ENCODE results near the gene ST6GAL1.

Gene ST6GAL1

DNA sequence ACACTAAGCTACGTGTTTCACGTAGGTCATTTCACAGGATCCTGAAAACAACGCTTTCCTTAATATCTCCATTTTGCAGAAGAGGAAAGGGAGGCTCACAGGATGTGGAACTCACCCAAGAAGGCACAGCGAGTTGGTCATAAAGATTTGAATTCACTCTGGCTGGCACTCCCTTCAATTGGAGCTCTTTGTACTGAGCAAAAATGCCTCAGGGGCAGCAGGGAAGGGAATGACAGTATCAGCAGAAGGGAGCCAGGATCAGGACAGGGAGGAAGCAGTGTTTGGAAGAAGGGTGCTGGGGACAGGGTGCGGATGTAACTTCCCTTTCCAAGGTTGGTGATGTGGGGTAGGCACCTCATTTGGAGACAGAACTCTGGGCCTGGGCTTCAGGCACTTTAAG, 1.1 kb upstream of the ST6GAL1 start:
- TF ChIP-seq, protein P1, sequence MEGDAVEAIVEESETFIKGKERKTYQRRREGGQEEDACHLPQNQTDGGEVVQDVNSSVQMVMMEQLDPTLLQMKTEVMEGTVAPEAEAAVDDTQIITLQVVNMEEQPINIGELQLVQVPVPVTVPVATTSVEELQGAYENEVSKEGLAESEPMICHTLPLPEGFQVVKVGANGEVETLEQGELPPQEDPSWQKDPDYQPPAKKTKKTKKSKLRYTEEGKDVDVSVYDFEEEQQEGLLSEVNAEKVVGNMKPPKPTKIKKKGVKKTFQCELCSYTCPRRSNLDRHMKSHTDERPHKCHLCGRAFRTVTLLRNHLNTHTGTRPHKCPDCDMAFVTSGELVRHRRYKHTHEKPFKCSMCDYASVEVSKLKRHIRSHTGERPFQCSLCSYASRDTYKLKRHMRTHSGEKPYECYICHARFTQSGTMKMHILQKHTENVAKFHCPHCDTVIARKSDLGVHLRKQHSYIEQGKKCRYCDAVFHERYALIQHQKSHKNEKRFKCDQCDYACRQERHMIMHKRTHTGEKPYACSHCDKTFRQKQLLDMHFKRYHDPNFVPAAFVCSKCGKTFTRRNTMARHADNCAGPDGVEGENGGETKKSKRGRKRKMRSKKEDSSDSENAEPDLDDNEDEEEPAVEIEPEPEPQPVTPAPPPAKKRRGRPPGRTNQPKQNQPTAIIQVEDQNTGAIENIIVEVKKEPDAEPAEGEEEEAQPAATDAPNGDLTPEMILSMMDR (IDR thresholded peaks at IDR 0.05; ENCODE audit: low read depth, low read length, missing control alignments) = no peak
- no peak for DNase-seq (ENCODE audit: low read depth)
- H3K4me3 ChIP-seq (ENCODE audit: low read depth, low read length) = no peak overlapping the region

DNA sequence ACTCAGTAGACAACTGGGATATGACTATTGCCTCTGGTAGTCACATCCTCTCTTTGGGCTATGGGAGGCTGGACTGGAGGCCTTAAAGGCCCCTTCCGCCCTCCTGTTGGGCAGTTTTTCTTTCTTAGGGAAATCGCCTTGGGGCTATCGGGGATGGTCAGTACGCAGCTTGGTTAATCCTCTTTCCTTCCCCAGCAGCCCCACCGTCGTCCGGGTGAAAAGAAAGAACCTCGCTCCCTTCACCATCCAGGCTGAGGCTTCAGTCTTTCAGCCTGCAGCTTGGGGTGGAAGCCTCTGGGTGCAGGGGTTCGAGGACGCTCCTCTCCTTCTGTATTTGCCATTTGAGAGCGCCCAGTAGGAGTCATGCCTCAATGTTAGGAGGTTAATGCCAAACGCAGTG, 641 bp upstream of the ST6GAL1 start:
- TF ChIP-seq, protein P1 (IDR thresholded peaks at IDR 0.05; ENCODE audit: low read depth, low read length, missing control alignments) = no peak
- no peak for DNase-seq (ENCODE audit: low read depth)
- H3K4me3 ChIP-seq (ENCODE audit: low read depth, low read length) = peak overlapping the region; percentile 71

DNA sequence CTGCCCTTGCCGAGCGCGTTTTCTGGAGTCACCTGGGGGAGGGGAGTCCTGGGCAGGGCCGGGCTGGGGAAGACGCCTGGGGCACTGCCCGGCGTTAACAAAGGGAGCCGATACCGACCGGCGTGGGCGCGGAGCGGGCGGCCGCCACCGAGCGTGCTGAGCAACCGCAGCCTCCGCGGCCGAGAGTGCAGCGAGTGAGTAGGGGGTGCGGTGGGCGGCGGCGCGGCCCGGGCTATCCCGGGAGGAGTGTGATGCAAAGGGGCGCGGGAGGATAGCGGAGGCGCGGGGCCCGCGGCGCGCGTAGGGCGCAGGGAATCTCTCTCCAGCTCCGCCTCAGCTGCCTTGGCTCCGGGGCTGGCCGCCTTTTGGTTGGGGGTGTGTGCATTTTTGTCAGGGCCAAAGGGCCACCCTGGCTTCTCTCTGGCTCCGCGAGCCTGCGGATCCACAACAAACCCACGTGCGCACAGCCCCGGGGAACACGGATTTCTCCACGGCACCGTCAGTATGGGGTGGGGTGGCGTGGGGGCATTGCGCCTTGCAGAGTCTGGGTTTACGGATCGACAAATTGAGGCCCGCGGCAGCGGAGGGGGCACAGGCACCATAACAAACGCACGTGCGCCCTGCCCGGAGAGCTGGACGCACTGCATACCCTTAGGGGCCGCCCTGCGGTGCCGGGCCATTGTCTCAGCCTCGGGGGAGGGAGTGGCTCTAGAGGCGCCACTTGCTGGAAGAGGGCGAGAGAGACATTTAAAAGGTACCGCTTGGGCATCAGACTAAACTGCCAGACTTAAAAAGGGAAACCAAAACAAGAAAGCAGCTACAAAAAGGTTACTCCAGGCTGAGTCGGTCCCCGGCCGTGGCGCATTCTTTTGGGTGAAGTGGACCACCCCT, 560 bp downstream of the ST6GAL1 start:
- peak overlapping the region; percentile 71 for H3K4me3 ChIP-seq (ENCODE audit: low read depth, low read length)
- TF ChIP-seq, protein P1 (IDR thresholded peaks at IDR 0.05; ENCODE audit: low read depth, low read length, missing control alignments) = peak; percentile 30
- DNase-seq (ENCODE audit: low read depth) = peak; percentile 72

DNA sequence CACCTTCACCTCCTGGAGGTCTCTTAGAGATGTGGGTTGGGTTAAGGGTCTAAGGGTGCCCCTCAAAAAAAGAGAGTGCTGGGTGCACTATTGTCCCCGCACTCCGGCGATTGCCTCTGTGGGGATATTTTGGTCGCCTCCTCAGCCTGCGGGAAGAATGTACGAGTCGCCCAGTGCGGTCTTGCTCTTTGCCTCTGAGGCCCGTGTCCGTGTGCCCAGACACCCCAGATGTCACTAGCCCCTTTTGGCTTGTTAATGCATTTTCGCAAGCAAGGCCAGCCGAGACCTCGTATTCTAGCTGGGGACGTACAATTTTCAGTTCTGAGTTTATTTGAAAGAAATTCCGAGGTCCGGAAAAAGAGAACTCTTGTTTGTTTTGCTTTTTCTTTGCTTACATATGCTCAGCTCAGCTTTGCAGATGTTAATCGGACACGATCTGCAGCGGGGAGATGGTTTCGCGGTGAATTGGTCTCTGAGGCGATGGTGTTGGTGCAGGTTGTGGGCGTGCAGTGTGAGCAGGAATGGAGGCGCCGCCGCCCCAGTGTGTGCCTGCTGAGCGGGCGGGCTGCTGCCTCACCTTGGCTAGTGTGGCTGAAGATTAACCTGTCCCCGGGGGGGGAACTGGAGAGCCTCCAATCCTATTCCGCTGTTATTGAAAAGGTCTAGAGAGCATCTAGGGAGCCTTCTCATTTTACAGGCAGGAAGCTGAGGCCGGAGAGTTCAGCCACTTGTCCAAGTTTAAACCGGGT, 1.4 kb downstream of the ST6GAL1 start:
- TF ChIP-seq, protein P1 (IDR thresholded peaks at IDR 0.05; ENCODE audit: low read depth, low read length, missing control alignments) = no peak
- H3K4me3 ChIP-seq (ENCODE audit: low read depth, low read length) = peak overlapping the region; percentile 71
- no peak for DNase-seq (ENCODE audit: low read depth)

DNA sequence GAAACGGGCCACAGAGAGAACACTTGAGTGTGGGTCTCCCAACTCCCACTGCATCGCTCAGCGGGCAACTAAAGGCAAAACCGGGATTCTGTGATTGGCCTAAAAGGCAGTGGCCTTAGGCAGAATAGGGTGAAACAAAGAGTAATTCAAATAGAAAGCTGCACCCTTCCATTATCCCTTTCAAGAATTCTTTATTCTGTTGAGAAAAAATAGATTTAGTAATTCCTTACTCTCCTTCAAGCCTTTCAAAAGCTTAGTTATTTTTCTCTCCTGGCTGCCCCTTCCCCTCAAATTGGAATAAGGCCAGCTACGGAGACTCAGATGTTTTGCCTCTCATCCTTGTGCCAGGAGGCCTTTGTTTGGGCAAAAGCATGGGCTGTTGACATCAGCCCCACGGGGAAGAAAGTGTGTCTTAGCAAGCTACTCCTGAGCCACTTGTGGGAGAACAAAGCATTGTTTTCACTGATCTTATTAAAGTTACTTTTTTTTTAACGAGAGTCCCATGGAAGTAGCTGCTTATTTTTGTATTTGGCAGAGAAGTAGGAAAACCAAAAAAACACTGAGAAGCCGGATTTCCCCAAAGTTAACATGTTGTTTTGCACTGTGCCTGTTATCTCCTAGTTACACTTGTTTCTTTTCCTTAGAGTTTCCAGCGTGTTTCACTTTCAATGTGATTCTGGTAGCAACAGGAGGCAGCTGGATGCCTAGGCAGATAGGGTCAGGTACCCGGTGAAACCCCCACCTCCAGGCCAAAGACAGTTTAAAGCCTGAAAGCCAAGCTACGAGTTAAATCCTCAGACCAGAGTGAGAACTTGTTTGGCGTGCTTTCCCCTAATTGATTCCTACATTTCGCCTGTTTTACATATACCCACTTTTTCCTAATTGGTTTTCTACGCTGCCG, 2.2 kb downstream of the ST6GAL1 start:
- TF ChIP-seq, protein P1 (IDR thresholded peaks at IDR 0.05; ENCODE audit: low read depth, low read length, missing control alignments) = no peak
- peak overlapping the region; percentile 71 for H3K4me3 ChIP-seq (ENCODE audit: low read depth, low read length)
- no peak for DNase-seq (ENCODE audit: low read depth)

DNA sequence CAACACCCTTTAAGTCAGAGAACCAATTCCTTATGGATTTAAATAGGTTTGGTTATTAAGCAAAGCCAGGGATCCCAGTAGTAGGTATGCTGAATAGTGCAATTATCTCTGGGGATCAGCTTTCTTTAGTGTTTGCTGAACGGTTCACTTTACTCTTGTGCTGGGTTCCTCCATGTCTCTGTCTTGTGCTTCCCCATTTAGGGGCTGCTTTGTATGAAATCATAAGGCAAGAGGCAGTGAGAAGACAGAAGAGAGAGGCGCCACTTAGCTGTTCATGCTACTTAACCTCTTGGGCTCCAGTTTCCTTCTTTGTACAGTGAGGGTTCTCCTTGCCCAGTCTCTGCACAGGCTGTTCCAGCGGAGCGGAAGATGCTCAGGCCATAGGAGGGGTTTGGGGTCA, 3.5 kb downstream of the ST6GAL1 start:
- no peak overlapping the region for H3K4me3 ChIP-seq (ENCODE audit: low read depth, low read length)
- no peak for DNase-seq (ENCODE audit: low read depth)
- TF ChIP-seq, protein P1 (IDR thresholded peaks at IDR 0.05; ENCODE audit: low read depth, low read length, missing control alignments) = no peak
